Germinal center (tissue), 1 donor: ENCODE results near the gene SGF29.
A peak's percentile ranks its signal among the peaks of the same experiment; 100 is the strongest.
"Not testable (repeated sequence)": the region's sequence is repeated elsewhere in the genome, so short reads cannot be mapped to it uniquely, and the experiment has no call there.

Source experiments
- DNase-seq: peaks from one replicate; pipeline ENCODE4 v3.0.0; 2012; ENCODE audit warnings: mixed read lengths, low spot score

Gene SGF29

GRCh38 chr16:28612359-28613280, 58.9 kb downstream of the SGF29 start:
- not testable (repeated sequence) for DNase-seq

- DNase-seq = not testable (repeated sequence)
These were observed 60.2 kb downstream of the SGF29 start for GRCh38 chr16:28613912-28614311.

GRCh38 chr16:28614561-28614960, 60.8 kb downstream of the SGF29 start:
- DNase-seq = not testable (repeated sequence)

GRCh38 chr16:28615486-28616223, 61.9 kb downstream of the SGF29 start:
- DNase-seq = not testable (repeated sequence)

- DNase-seq = not testable (repeated sequence)
These were observed 62.5 kb downstream of the SGF29 start for GRCh38 chr16:28616224-28616577.

GRCh38 chr16:28616636-28617035, 62.9 kb downstream of the SGF29 start:
- no peak for DNase-seq

GRCh38 chr16:28617874-28618273, 64.2 kb downstream of the SGF29 start:
- DNase-seq = no peak

GRCh38 chr16:28620316-28620715, 66.6 kb downstream of the SGF29 start:
- not testable (repeated sequence) for DNase-seq

GRCh38 chr16:28621481-28622155, 67.9 kb downstream of the SGF29 start:
- DNase-seq = no peak

GRCh38 chr16:28622532-28623171, 68.9 kb downstream of the SGF29 start:
- DNase-seq = not testable (repeated sequence)

GRCh38 chr16:28623172-28623711, 69.5 kb downstream of the SGF29 start:
- DNase-seq = peak; percentile 74

- not testable (repeated sequence) for DNase-seq
These were observed 77.2 kb downstream of the SGF29 start for GRCh38 chr16:28630905-28631304.

- DNase-seq = not testable (repeated sequence)
These were observed 82.5 kb downstream of the SGF29 start for GRCh38 chr16:28636093-28636823.

- DNase-seq = not testable (repeated sequence)
These were observed 84.0 kb downstream of the SGF29 start, which contains the start of gene NPIPB8 for GRCh38 chr16:28637765-28638164. NPIPB8 (plus strand) TSS chr16:28638065; CDS start chr16:28638361, 296 bp downstream.

- DNase-seq = not testable (repeated sequence)
These were observed 84.6 kb downstream of the SGF29 start for GRCh38 chr16:28638359-28638758.

- not testable (repeated sequence) for DNase-seq
These were observed 86.2 kb downstream of the SGF29 start for GRCh38 chr16:28639959-28640358.
